Stimulated activated CD4-positive, alpha-beta T cell treated with anti-CD3 and anti-CD28 coated beads, Interleukin-2, amount 100 ng/mL, for 4 hours (primary cell): Measurements from ENCODE around the gene MPI.
A peak's percentile ranks its signal among the peaks of the same experiment; 100 is the strongest.
"Not testable (repeated sequence)": the region's sequence is repeated elsewhere in the genome, so short reads cannot be mapped to it uniquely, and the experiment has no call there.

ENCODE experiments used
- DNase-seq: peaks from one replicate; pipeline ENCODE4 v3.0.0-alpha.2; 2020; ENCODE audit warnings: low read depth

MPI gene

DNA sequence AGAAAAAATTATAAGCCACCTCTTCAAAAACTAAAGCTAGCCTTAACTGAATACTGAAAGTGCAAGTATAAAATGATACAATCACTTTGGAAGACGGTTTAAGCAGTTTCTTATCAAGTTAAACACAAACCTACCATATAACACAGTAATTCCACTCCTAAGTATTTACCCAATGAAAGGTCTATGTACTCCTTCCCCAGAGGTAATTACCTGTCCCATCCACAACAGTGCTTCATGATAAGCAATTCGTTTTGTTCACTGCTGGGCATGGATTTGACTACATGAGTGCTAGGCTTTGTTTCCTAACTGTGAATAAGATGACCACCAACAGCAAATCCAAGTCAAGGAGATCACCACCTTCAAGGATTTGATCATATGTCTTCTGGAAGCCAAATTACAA lies 43.7 kb downstream of the MPI start:
- no peak for DNase-seq

DNA sequence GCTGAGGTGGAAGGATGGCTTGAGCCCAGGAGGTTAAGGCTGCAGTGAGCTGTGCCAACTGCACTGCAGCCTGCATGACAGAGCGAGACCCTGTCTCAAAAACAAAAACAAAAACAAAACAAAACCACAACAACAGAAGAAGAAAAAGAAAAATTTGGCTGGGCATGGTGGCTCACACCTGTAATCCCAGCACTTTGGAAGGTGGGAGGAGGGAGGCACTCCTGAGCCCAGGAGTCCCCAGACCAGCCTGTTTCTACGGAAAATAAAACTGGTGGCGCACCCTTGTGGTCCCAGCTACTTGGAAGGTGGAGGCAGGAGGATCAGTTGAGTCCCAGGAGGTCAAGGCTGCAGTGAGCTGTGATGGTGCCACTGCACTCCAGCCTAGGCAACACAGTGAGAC lies 45.4 kb downstream of the MPI start:
- DNase-seq, result not testable (repeated sequence)

DNA sequence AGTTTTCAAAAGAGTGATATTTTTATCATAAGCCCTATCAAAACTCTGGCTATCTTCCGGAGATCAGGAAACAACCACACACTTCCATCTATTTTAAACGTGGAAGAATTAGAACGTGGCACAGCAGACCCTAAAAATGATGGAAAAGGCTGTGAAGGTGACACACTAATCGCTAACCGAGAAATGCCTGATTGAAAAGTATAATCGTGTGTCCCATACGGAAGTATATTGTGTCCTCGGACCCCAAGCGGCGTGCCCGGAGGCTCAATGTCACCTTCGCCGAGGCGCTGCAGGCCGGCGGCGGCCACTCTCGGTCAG lies 47.4 kb downstream of the MPI start:
- no peak for DNase-seq

DNA sequence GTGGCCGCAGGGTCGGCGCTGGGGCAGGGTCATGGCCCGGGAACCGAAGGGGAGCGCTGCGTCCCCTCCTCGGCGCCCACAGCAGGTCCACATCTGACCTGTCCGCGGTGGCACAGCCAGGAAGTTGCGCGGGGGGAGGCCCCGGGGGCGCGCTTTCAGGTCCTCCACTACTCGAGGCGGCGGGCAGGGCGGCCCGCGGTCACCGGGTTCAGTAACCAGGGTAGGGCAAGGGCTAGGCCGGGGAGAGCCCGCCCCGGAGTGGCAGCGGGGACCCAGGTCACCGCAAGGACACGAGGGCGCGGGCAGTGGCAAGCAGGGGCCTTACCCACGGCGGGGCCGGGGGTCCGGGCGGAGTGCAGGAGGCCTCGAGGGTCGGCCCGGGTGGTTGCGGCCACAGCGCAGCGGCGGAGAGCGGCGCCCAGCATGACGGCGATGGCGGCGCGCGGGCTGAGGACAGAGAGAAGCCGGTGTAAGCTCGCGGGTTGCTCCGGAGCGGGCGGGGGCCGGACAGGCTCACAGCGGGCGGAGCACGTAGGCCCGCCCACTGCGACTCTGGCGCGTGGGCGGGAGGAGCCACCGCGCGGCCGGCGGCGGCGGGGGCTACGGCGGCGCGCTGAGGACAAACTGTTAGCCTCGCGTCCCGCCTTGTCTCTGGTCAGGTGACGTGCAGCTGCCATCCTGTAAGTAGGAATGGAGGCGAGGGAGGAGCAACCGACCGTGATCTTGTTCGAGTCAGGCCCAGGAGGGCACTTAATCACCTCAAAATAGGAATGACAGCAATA lies 47.9 kb downstream of the MPI start, which contains the start of gene COX5A:
Gene COX5A (minus strand): TSS at position 484 of the 782 bp plus-strand sequence. CDS start 59 bp downstream, at position 425.
- peak; percentile 88 for DNase-seq

DNA sequence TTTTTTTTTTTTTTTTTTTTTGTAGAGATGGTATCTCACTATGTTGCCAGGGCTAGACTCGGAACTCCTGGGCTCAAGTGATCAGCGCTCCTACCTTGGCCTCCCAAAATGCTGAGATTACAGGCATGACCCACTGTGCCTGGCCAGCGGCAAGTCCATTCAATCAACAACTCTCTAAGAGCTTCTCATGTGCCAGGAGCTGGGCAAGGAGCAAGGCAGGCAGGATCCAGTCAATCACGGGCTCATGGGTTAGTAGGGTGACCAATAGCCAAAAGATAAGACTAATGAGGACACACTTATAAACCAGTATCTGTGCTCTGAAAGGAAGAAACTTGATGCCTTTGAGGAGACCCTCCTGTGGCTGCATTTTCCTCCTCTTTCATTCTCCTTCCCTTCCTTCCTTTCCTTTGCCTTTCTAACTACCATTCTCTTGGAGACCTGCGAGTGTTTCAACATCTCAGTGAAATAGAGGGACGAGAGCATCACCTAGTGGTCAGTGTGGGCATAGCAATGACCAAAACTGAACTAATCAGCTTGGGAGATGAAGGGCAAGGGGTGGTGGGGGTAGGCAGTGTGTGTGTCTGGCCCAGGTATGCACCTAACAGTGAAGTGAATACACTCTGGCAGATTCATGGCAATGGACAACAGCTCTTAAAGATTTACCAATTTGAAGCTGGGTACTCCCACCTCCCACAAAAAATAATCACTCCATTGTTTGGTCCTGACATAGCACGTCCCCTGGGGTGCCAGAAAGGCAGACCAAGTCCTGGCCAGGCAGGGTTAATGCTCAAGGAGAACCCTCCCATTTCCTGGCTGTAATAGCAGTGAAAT lies 60.5 kb downstream of the MPI start:
- DNase-seq, result peak; percentile 72

DNA sequence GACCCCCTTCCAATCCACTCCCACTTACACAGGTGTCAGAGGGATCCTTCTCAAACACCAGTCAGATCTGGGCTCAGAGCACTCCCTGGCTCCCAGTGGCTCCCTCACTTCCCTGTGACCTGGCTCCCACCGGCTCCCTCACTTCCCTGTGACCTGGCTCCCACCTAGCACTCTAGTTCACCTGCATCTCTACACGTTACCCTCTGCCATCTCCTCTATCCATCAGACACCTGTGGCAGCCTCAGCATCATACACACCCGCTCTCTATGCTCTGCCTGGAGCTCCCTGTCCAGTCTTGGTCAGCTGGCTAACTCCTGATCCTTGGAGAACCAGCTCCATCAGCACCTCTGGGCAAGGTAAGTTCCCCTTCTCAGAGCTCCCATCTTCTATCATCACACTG lies 61.2 kb downstream of the MPI start:
- DNase-seq, result no peak
